Spleen (tissue), 11 donors: ENCODE data around the gene THAP12. TPM values are rescaled to one million over a fixed set of nuclear protein-coding genes. Genes with fewer than 3 reads are reported as not detected.
A peak's percentile ranks its signal among the peaks of the same experiment; 100 is the strongest.

Experiments used
- DNase-seq: peaks from one replicate; pipeline ENCODE4 v3.0.0-alpha.2; 2020
- H3K27ac ChIP-seq, 8 donors: fragments of 200-600 bp; sonication (generic) in 7 of 8; 1 replicate in 4 of 8; 2 replicates in 4 of 8; pipeline versions ENCODE4 v1.5.0 to v1.8.0; 2016 to 2021; ENCODE audit warnings: inconsistent platforms in 4 of 8, mild to moderate bottlenecking in 4 of 8, moderate library complexity in 1 of 8
- H3K27me3 ChIP-seq, 7 donors: fragments of 200-600 bp; sonication (generic) in 6 of 7; replicated peaks in 1 of 7; 1 replicate in 4 of 7; 2 replicates in 3 of 7; pipeline versions ENCODE4 v1.5.0 to v1.8.0; 2016 to 2021; ENCODE audit warnings: inconsistent platforms in 3 of 7, mild to moderate bottlenecking in 1 of 7
- H3K36me3 ChIP-seq, 6 donors: fragments of 200-600 bp; sonication (generic) in 5 of 6; 1 replicate in 4 of 6; 2 replicates in 2 of 6; pipeline versions ENCODE4 v1.5.0 to v1.8.0; 2016 to 2021; ENCODE audit warnings: inconsistent platforms in 2 of 6
- H3K4me1 ChIP-seq, 6 donors: fragments of 200-600 bp; sonication (generic) in 5 of 6; 1 replicate in 3 of 6; 2 replicates in 3 of 6; pipeline versions ENCODE4 v1.5.0 to v1.8.0; 2016 to 2021; ENCODE audit warnings: inconsistent platforms in 3 of 6
- H3K4me3 ChIP-seq, 8 donors: fragments of 200-600 bp; sonication (generic) in 7 of 8; 1 replicate in 4 of 8; 2 replicates in 4 of 8; pipeline versions ENCODE4 v1.5.0 to v1.8.0; 2016 to 2021; ENCODE audit warnings: inconsistent platforms in 4 of 8, mild to moderate bottlenecking in 4 of 8, moderate library complexity in 2 of 8
- H3K9me3 ChIP-seq, 8 donors: fragments of 200-600 bp; sonication (generic) in 7 of 8; 1 replicate in 4 of 8; 2 replicates in 4 of 8; pipeline versions ENCODE4 v1.5.0 to v1.8.0; 2016 to 2021; ENCODE audit warnings: inconsistent platforms in 4 of 8
- POLR2A ChIP-seq, 3 donors: fragments of 450-650 bp; IDR thresholded peaks; one replicate each; pipeline ENCODE4 v1.5.1; 2017; ENCODE audit warnings: antibody characterized with exemption in 3 of 3, mild to moderate bottlenecking in 1 of 3
- POLR2AphosphoS5 ChIP-seq, 3 donors: sonication (generic); formaldehyde crosslinking; IDR thresholded peaks; one replicate each; pipeline ENCODE4 v1.5.1; 2017; ENCODE audit warnings: antibody characterized with exemption in 3 of 3
- WGBS, 5 donors: extraction: QIAGEN DNeasy Blood & Tissue Kit in 3 of 5; methylation state at CpG; one replicate each; pipeline versions ENCODE4 v1.1.5 to v1.1.7; 2013 to 2018; 5-methylcytosine and 5-hydroxymethylcytosine counted together
- intact Hi-C: fragments of 100-400 bp; cut with DNase I; formaldehyde crosslinking; loops from one replicate; pipeline ENCODE4 v1.15.0; 2023; ENCODE audit warnings: low total_unique reads
- polyA plus RNA-seq, 3 donors: library from polyadenylated mRNA; stranded (reverse); fragments of 200-250 nt; gene quantifications; one replicate each; pipeline ENCODE4 v1.2.1, GENCODE V29; 2013
- total RNA-seq, 7 donors: library from RNA; depleted of rRNA in 3 of 7; stranded (reverse); fragments of >200 nt in 3 of 7; fragmentation: NEBNext Ultra II Directional in 4 of 7; extraction: Animal tissue kit (Norgen Biotek cat#: 25700) in 4 of 7; gene quantifications; one replicate each; pipeline versions ENCODE4 v1.1.0 to v1.2.1, GENCODE V29; 2016 to 2021
- TF ChIP-seq, protein P1 (sequence below), 11 experiments: fragments of 200-600 bp in 7 of 11; fragments of 450-650 bp in 4 of 11; sonication (generic) in 4 of 11; IDR thresholded peaks in 8 of 11; conservative IDR thresholded peaks in 3 of 11; 1 replicate in 7 of 11; 2 replicates in 4 of 11; pipeline versions ENCODE4 v1.4.0 to v1.8.0; 2016 to 2021; ENCODE audit warnings: antibody characterized with exemption in 11 of 11, inconsistent platforms in 4 of 11, mild to moderate bottlenecking in 1 of 11
- donor health status: healthy with polysubstance abuse.
- donor health status: DM: no; HTN: no; CAD: no; lungs with moderate emphysema.
- donor health status: DM: no; HTN: no; CAD: no.
- donor health status: Bipolar disorder and iron deficiency.
- donor health status: healthy.
- donor health status: DM: no; HTN: no; CAD: no.
- donor health status: DM: yes; HTN: yes; CAD: no.

THAP12 gene
- total and polyA plus RNA-seq, 10 donors = 28.4 to 51.8 (median 39.6) TPM

DNA sequence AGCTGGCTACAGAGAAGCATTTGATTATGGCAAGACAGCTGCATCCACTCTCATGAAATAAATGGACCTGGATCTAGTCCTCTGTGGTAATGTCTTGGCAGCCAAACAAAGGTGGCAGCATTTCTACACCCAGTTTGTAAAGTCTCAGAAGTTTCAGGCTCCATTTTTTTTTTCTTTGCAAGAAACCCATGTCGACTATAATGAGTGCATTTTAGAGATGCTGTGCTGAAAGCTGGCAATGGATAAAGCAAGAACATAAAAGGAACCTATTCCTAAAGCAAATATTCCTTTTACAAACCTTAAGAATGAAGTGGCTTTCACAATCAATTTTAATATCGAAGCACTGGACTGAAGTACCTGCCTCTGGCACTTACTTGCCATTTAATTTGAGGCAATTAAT is 33.5 kb downstream of the THAP12 start:
- no peak for DNase-seq
- H3K9me3 ChIP-seq = no peaks in the 10 kb centered on the region
- 59 to 75% (median 67%) methylated on average over 2 of the region's 2 CpGs for WGBS, 5 donors
- intact Hi-C loops = no loop called here
- H3K27me3 ChIP-seq = no peaks in the 10 kb centered on the region
- H3K4me3 ChIP-seq = no peak overlapping the region
- TF ChIP-seq, protein P1, sequence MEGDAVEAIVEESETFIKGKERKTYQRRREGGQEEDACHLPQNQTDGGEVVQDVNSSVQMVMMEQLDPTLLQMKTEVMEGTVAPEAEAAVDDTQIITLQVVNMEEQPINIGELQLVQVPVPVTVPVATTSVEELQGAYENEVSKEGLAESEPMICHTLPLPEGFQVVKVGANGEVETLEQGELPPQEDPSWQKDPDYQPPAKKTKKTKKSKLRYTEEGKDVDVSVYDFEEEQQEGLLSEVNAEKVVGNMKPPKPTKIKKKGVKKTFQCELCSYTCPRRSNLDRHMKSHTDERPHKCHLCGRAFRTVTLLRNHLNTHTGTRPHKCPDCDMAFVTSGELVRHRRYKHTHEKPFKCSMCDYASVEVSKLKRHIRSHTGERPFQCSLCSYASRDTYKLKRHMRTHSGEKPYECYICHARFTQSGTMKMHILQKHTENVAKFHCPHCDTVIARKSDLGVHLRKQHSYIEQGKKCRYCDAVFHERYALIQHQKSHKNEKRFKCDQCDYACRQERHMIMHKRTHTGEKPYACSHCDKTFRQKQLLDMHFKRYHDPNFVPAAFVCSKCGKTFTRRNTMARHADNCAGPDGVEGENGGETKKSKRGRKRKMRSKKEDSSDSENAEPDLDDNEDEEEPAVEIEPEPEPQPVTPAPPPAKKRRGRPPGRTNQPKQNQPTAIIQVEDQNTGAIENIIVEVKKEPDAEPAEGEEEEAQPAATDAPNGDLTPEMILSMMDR (IDR thresholded peaks at IDR 0.05 in 8 of 11, conservative IDR thresholded peaks at IDR 0.05 in 3 of 11) = no peak
- TF ChIP-seq POLR2A (IDR thresholded peaks at IDR 0.05) = no peak
- TF ChIP-seq POLR2AphosphoS5 (IDR thresholded peaks at IDR 0.05) = no peak
- peaks cover 0 to 43% (median 13%) of the 10 kb centered on the region in 6 donors for H3K36me3 ChIP-seq
- H3K27ac ChIP-seq = no peak overlapping the region
- no peaks in the 10 kb centered on the region for H3K4me1 ChIP-seq

DNA sequence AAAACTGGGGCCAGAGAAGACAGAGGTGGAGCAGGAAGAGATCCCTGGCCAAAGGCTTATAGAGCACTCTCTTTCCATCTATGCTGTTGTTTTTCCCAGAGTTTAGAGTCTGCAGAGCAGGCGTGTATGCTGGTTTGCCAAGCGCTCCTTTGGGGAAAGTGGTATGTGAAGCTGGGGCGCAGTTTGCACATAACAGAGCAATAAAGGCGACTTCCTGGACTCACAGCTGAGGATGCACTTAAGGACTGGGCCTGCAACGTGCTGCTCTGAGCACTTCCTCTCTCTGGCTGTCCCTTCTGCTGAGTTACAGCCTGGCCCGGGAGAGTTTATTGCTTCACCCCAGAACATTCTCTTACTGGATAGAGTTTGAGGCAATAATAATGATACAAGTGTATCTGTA is 41.7 kb downstream of the THAP12 start:
- no peaks in the 10 kb centered on the region for H3K36me3 ChIP-seq
- H3K4me3 ChIP-seq = no peak overlapping the region
- H3K27me3 ChIP-seq = no peaks in the 10 kb centered on the region
- DNase-seq = no peak
- H3K4me1 ChIP-seq = peaks cover 0 to 15% (median 7%) of the 10 kb centered on the region in 6 donors
- intact Hi-C loops = no loop called here
- TF ChIP-seq POLR2A (IDR thresholded peaks at IDR 0.05) = no peak
- TF ChIP-seq, protein P1 (IDR thresholded peaks at IDR 0.05 in 8 of 11, conservative IDR thresholded peaks at IDR 0.05 in 3 of 11) = no peak
- peak in 1 of 3 donors; percentile 27 for TF ChIP-seq POLR2AphosphoS5 (IDR thresholded peaks at IDR 0.05)
- WGBS, 5 donors = 13 to 22% (median 15%) methylated on average over 5 to 6 of the region's 6 CpGs
- H3K27ac ChIP-seq = peak overlapping the region in 6 of 8 donors; percentile 2 to 74 (median 46)
- peaks cover 0 to 18% (median 17%) of the 10 kb centered on the region in 8 donors for H3K9me3 ChIP-seq

DNA sequence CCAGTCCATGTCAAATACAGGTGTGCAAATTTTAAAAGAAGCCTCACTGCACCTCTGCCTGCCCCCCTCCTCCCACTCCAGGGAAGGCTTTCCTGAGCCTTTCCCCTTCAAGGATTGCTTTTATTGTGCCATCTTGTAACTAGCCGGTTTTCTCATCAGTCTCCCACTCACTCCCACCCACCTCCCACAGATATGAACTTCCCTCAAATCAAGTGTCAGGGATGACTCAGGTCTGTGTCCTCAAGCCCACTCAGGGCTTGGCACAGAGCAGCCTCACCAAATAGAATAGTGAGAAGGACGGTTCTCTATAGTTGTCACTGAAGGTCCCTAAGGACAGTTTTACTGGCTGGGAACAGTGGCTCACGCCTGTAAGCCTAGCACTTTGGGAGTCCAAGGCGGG is 43.0 kb downstream of the THAP12 start:
- WGBS, 5 donors = 76 to 93% (median 89%) methylated on average over 4 of the region's 4 CpGs
- no peak overlapping the region for H3K27ac ChIP-seq

DNA sequence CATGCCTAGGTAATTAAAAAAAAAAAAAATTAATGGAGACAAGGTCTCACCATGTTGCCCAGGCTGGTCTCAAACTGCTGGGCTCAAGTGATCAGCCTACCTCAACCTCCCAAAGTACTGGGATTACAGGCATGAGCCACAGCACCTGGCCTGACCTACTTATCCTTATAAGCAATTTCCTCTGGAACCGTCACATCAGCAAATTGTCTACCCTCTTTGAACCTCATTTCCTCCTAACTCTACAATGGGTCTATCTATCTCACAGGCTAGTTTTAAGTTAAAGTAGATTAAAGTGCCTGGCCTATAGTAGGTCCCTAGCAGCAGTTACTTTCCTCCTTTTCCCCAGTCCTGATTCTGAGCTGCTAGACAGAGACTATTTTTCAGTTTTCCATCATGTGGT is 43.5 kb downstream of the THAP12 start:
- H3K4me1 ChIP-seq = peaks cover 0 to 15% (median 7%) of the 10 kb centered on the region in 6 donors
- no peaks in the 10 kb centered on the region for H3K36me3 ChIP-seq
- H3K27me3 ChIP-seq = no peaks in the 10 kb centered on the region
- whole genome bisulfite sequencing, 5 donors = 39 to 70% (median 60%) methylated on average over 1 of the region's 1 CpG
- DNase-seq = no peak
- H3K9me3 ChIP-seq = peaks cover 0 to 26% (median 20%) of the 10 kb centered on the region in 8 donors
- H3K27ac ChIP-seq = no peak overlapping the region
- H3K4me3 ChIP-seq = no peak overlapping the region
- intact Hi-C loops = no loop called here
- TF ChIP-seq POLR2A (IDR thresholded peaks at IDR 0.05) (no peak), POLR2AphosphoS5 (IDR thresholded peaks at IDR 0.05) (no peak)
- TF ChIP-seq, protein P1 (IDR thresholded peaks at IDR 0.05 in 8 of 11, conservative IDR thresholded peaks at IDR 0.05 in 3 of 11) = no peak

More for the DNA sequence above, 43.0 kb downstream of the THAP12 start:
- TF ChIP-seq POLR2AphosphoS5 (IDR thresholded peaks at IDR 0.05) = no peak
- TF ChIP-seq, protein P1 (IDR thresholded peaks at IDR 0.05 in 8 of 11, conservative IDR thresholded peaks at IDR 0.05 in 3 of 11) = no peak
- TF ChIP-seq POLR2A (IDR thresholded peaks at IDR 0.05) = no peak
- Histone ChIP-seq H3K4me1 (peaks cover 0 to 15% (median 7%) of the 10 kb centered on the region in 6 donors), H3K27me3 (no peaks in the 10 kb centered on the region), H3K4me3 (no peak overlapping the region), H3K36me3 (no peaks in the 10 kb centered on the region), H3K9me3 (peaks cover 0 to 26% (median 20%) of the 10 kb centered on the region in 8 donors)
- DNase-seq = no peak
- intact Hi-C loops = no loop called here
